Gastrocnemius medialis (tissue), 4 donors: Measurements from ENCODE around the gene AGA.

Experiments
- CTCF ChIP-seq, 5 experiments: fragments of 450-650 bp in 3 of 5; fragments of 200-600 bp in 2 of 5; sonication (generic) in 2 of 5; IDR thresholded peaks in 4 of 5; conservative IDR thresholded peaks in 1 of 5; 1 replicate in 4 of 5; 2 replicates in 1 of 5; pipeline ENCODE4 v1.5.1; 2016 to 2019; ENCODE audit warnings: antibody characterized with exemption in 5 of 5, mild to moderate bottlenecking in 3 of 5, moderate library complexity in 3 of 5
- POLR2A ChIP-seq, 2 donors: fragments of 450-650 bp; IDR thresholded peaks; one replicate each; pipeline ENCODE4 v1.6.1; 2017; ENCODE audit warnings: antibody characterized with exemption in 2 of 2, mild to moderate bottlenecking in 2 of 2, moderate library complexity in 2 of 2

DNA sequence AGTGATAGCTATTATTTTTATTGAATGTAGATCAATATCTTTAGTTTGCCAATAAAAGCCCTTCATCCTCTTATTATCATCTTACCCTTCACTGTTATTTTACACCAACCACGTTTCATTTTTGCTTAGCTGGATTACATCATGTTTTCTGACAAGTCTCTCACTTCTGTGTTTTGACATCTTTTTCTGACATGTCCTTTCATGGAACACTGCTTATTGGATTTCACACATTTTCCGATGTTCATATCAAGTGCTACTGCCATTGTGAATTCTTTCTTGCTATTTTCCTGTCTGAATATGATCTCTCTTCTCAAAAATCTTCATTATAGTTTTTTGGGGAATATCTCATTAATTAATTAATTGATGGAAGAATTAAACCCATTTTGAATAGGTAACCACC lies 48.5 kb upstream of the AGA start:
- no peak for TF ChIP-seq CTCF (IDR thresholded peaks at IDR 0.05 in 4 of 5, conservative IDR thresholded peaks at IDR 0.05 in 1 of 5)
- no peak for TF ChIP-seq POLR2A (IDR thresholded peaks at IDR 0.05)
